HCT116 (cell line): ENCODE data around the gene NAALADL2. TPM values are rescaled to one million over a fixed set of nuclear protein-coding genes. Genes with fewer than 3 reads are reported as not detected.

Source experiments
- ATAC-seq: fragments of 200-7000 bp; cut with Tn5 transposase; 2 replicates; pipeline ENCODE4 v1.9.1; 2020; ENCODE audit warnings: mild to moderate bottlenecking, moderate library complexity
- BruUV-seq: library from RNA; stranded (reverse); fragments of 400-500 nt; replicated peaks from 2 replicates; lab custom pipeline; 2021; lab: Mats Ljungman, UMichigan
- CTCF ChIA-PET: fragments of 300-600 bp; sonication (Branson Sonifier 250); formaldehyde crosslinking; loops from one replicate; lab custom pipeline; 2021; ENCODE audit warnings: antibody characterized with exemption; lab: Charles Lee
- POLR2A ChIA-PET: fragments of 300-600, 350-600 bp; sonication (Branson Sonifier 250); formaldehyde crosslinking; loops from one replicate; lab custom pipeline; 2021; ENCODE audit warnings: antibody characterized with exemption; lab: Charles Lee
- RAD21 ChIA-PET, 2 experiments: fragments of 300-600 bp; sonication (Branson Sonifier 250); formaldehyde crosslinking; loops; one replicate each; lab custom pipeline; 2023; ENCODE audit warnings: low total read pairs in 2 of 2; ENCODE audit not compliant: uncharacterized antibody in 2 of 2, unreplicated experiment in 2 of 2, low non-redundant PET in 1 of 2; lab: Charles Lee
- DNase-seq: peaks from one replicate; pipeline ENCODE4 v3.0.0-alpha.2; 2010; ENCODE audit warnings: low read depth, low spot score
- H2AFZ ChIP-seq: fragments of 200-600 bp; shearing (Covaris generic), sonication (generic); 2 replicates; pipeline ENCODE4 v1.6.1; 2017; ENCODE audit warnings: low read depth, mixed run types, mixed read lengths, antibody characterized with exemption, low read length; ENCODE audit not compliant: poor library complexity, severe bottlenecking
- H3K27ac ChIP-seq: 2 replicates; pipeline ENCODE4 v1.5.1; 2012; ENCODE audit warnings: low read depth, low read length
- H3K27me3 ChIP-seq: fragments of 200-600 bp; sonication (generic); 2 replicates; pipeline ENCODE4 v1.6.1; 2016; ENCODE audit warnings: mixed run types, low read length, mixed read lengths; ENCODE audit not compliant: insufficient read depth
- H3K36me3 ChIP-seq, 2 experiments: fragments of 200-500 bp in 1 of 2; fragments of 200-600 bp in 1 of 2; sonication (Bioruptor generic) in 1 of 2; sonication (generic) in 1 of 2; 2 replicates each; pipeline versions ENCODE4 v1.5.1 to v1.6.1; 2014 to 2016; ENCODE audit warnings: low read length in 2 of 2, inconsistent platforms in 1 of 2, mixed read lengths in 1 of 2, mixed run types in 1 of 2; ENCODE audit not compliant: insufficient read depth in 2 of 2, control insufficient read depth in 1 of 2
- H3K4me1 ChIP-seq, 2 experiments: fragments of 200-600 bp in 1 of 2; sonication (generic) in 1 of 2; 2 replicates each; pipeline versions ENCODE4 v1.5.1 to v1.6.1; 2012 to 2017; ENCODE audit warnings: low read length in 2 of 2, inconsistent platforms in 1 of 2, mild to moderate bottlenecking in 1 of 2, mixed read lengths in 1 of 2, mixed run types in 1 of 2, moderate library complexity in 1 of 2; ENCODE audit not compliant: insufficient read depth in 2 of 2, control insufficient read depth in 1 of 2
- H3K4me2 ChIP-seq: fragments of 200-600 bp; sonication (generic); 2 replicates; pipeline ENCODE4 v1.6.1; 2017; ENCODE audit warnings: mixed run types, low read length, mixed read lengths
- H3K4me3 ChIP-seq, 2 experiments: fragments of 200-600 bp in 1 of 2; sonication (generic) in 1 of 2; replicated peaks in 1 of 2; 2 replicates each; pipeline ENCODE4 v1.5.1; 2011 to 2016; ENCODE audit warnings: low read length in 2 of 2, control low read depth in 1 of 2, low read depth in 1 of 2, mild to moderate bottlenecking in 1 of 2, mixed read lengths in 1 of 2, mixed run types in 1 of 2
- H3K79me2 ChIP-seq: fragments of 200-600 bp; sonication (generic); 2 replicates; pipeline ENCODE4 v1.6.1; 2017; ENCODE audit warnings: mild to moderate bottlenecking, mixed run types, low read length, moderate library complexity, mixed read lengths; ENCODE audit not compliant: insufficient read depth
- H3K9ac ChIP-seq: fragments of 200-600 bp; sonication (generic); 2 replicates; pipeline ENCODE4 v1.6.1; 2016; ENCODE audit warnings: low read length, mixed read lengths
- H3K9me2 ChIP-seq: fragments of 200-600 bp; sonication (generic), shearing (Covaris generic); 2 replicates; pipeline ENCODE4 v1.6.1; 2017; ENCODE audit warnings: mixed run types, mild to moderate bottlenecking, moderate library complexity; ENCODE audit not compliant: insufficient read depth
- H3K9me3 ChIP-seq, 2 experiments: fragments of 200-500 bp in 1 of 2; fragments of 200-600 bp in 1 of 2; sonication (Bioruptor generic) in 1 of 2; sonication (generic) in 1 of 2; 2 replicates each; pipeline ENCODE4 v1.6.1; 2014 to 2017; ENCODE audit warnings: low read length in 2 of 2, mixed read lengths in 2 of 2, inconsistent platforms in 1 of 2, low read depth in 1 of 2, mild to moderate bottlenecking in 1 of 2, mixed run types in 1 of 2, moderate library complexity in 1 of 2; ENCODE audit not compliant: control insufficient read depth in 1 of 2, insufficient read depth in 1 of 2
- H4K20me1 ChIP-seq: fragments of 200-600 bp; sonication (generic), shearing (Covaris generic); 2 replicates; pipeline ENCODE4 v1.6.1; 2017; ENCODE audit warnings: mixed run types, mild to moderate bottlenecking, moderate library complexity; ENCODE audit not compliant: insufficient read depth
- ATF3 ChIP-seq: IDR thresholded peaks from 2 replicates; pipeline ENCODE4 v1.6.1; 2012
- CBX3 ChIP-seq: IDR thresholded peaks from 2 replicates; pipeline ENCODE4 v1.6.1; 2012; ENCODE audit warnings: low read depth
- CEBPB ChIP-seq: IDR thresholded peaks from 2 replicates; pipeline ENCODE4 v1.6.1; 2012; ENCODE audit warnings: low read depth
- EGR1 ChIP-seq: IDR thresholded peaks from 2 replicates; pipeline ENCODE4 v1.6.1; 2012; ENCODE audit warnings: low read depth
- EZH2phosphoT487 ChIP-seq: fragments of 200-600 bp; IDR thresholded peaks from 2 replicates; pipeline ENCODE4 v1.6.1; 2018; ENCODE audit warnings: antibody characterized with exemption, borderline replicate concordance
- FOSL1 ChIP-seq: IDR thresholded peaks from 2 replicates; pipeline ENCODE4 v1.6.1; 2012; ENCODE audit warnings: low read depth
- POLR2A ChIP-seq: IDR thresholded peaks from 2 replicates; pipeline ENCODE4 v1.7.0; 2011; ENCODE audit warnings: borderline replicate concordance; ENCODE audit not compliant: insufficient read depth, insufficient read length; ENCODE audit errors: extremely low read depth
- SIN3A ChIP-seq: IDR thresholded peaks from 2 replicates; pipeline ENCODE4 v1.6.1; 2012; ENCODE audit warnings: low read depth
- SRF ChIP-seq: IDR thresholded peaks from 2 replicates; pipeline ENCODE4 v1.6.1; 2012; ENCODE audit warnings: low read depth
- YY1 ChIP-seq: IDR thresholded peaks from 2 replicates; pipeline ENCODE4 v1.6.1; 2011; ENCODE audit warnings: low read length, low read depth, moderate library complexity, mild to moderate bottlenecking; ENCODE audit not compliant: insufficient replicate concordance; ENCODE audit errors: extremely low read depth
- ZBTB33 ChIP-seq: IDR thresholded peaks from 2 replicates; pipeline ENCODE4 v1.6.1; 2011; ENCODE audit warnings: mild to moderate bottlenecking, low read length, moderate library complexity; ENCODE audit not compliant: insufficient replicate concordance; ENCODE audit errors: extremely low read depth
- intact Hi-C: fragments of 100-400 bp; cut with micrococcal nuclease; formaldehyde crosslinking; loops from 2 replicates; pipeline ENCODE4 v1.10.0; 2022
- total RNA-seq: library from RNA; stranded (reverse); gene quantifications from one replicate; pipeline ENCODE4 v1.2.1, GENCODE V29; 2021; ENCODE audit not compliant: unreplicated experiment
- TF ChIP-seq, protein P1 (sequence below): IDR thresholded peaks from 2 replicates; pipeline ENCODE4 v1.6.1; 2012; ENCODE audit warnings: low read depth
- TF ChIP-seq, protein P2 (sequence below), 3 experiments: fragments of 200-600 bp in 1 of 3; sonication (generic) in 1 of 3; IDR thresholded peaks in 2 of 3; conservative IDR thresholded peaks in 1 of 3; 2 replicates each; pipeline ENCODE4 v1.5.1; 2012 to 2017; ENCODE audit warnings: low read depth in 2 of 3, low read length in 2 of 3, antibody characterized with exemption in 1 of 3, borderline replicate concordance in 1 of 3, control low read depth in 1 of 3, mild to moderate bottlenecking in 1 of 3, mixed read lengths in 1 of 3, mixed run types in 1 of 3, moderate library complexity in 1 of 3; ENCODE audit not compliant: insufficient read depth in 1 of 3

NAALADL2 gene
- total RNA-seq, 1 experiment from 2014 or later: 2.9 TPM

DNA sequence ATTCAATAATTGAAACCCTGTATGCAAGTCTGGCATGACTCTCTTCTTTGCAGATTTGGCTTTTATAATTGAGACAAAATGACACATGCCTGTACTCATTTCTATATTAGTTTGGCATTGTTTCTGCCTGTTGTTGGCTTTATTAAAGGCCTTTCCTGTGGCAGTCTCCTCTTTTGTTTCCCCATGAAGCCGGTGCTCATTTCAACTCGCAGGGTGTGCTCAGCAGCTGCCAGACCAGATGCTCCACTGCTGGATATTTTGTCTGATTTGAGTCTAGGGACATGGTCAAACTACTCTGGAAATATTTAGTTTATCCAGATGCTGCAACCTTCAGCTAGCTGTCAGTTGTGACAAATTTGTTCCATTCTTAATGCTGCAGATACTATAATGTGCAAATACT, 445.3 kb downstream of the NAALADL2 start:
- Histone ChIP-seq H3K27me3 (no peaks in the 10 kb centered on the region), H4K20me1 (no peaks in the 10 kb centered on the region), H3K4me2 (no peak overlapping the region), H3K4me1 (no peaks in the 10 kb centered on the region), H3K9me3 (no peaks in the 10 kb centered on the region), H2AFZ (no peak overlapping the region), H3K36me3 (no peaks in the 10 kb centered on the region), H3K27ac (no peak overlapping the region), H3K79me2 (no peaks in the 10 kb centered on the region), H3K9me2 (no peaks in the 10 kb centered on the region), H3K9ac (no peak overlapping the region), H3K4me3 (no peak overlapping the region)
- TF ChIP-seq, protein P1, sequence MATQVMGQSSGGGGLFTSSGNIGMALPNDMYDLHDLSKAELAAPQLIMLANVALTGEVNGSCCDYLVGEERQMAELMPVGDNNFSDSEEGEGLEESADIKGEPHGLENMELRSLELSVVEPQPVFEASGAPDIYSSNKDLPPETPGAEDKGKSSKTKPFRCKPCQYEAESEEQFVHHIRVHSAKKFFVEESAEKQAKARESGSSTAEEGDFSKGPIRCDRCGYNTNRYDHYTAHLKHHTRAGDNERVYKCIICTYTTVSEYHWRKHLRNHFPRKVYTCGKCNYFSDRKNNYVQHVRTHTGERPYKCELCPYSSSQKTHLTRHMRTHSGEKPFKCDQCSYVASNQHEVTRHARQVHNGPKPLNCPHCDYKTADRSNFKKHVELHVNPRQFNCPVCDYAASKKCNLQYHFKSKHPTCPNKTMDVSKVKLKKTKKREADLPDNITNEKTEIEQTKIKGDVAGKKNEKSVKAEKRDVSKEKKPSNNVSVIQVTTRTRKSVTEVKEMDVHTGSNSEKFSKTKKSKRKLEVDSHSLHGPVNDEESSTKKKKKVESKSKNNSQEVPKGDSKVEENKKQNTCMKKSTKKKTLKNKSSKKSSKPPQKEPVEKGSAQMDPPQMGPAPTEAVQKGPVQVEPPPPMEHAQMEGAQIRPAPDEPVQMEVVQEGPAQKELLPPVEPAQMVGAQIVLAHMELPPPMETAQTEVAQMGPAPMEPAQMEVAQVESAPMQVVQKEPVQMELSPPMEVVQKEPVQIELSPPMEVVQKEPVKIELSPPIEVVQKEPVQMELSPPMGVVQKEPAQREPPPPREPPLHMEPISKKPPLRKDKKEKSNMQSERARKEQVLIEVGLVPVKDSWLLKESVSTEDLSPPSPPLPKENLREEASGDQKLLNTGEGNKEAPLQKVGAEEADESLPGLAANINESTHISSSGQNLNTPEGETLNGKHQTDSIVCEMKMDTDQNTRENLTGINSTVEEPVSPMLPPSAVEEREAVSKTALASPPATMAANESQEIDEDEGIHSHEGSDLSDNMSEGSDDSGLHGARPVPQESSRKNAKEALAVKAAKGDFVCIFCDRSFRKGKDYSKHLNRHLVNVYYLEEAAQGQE: no peak
- TF ChIP-seq ATF3: no peak
- no peak for TF ChIP-seq POLR2A
- TF ChIP-seq CBX3: no peak
- TF ChIP-seq, protein P2, sequence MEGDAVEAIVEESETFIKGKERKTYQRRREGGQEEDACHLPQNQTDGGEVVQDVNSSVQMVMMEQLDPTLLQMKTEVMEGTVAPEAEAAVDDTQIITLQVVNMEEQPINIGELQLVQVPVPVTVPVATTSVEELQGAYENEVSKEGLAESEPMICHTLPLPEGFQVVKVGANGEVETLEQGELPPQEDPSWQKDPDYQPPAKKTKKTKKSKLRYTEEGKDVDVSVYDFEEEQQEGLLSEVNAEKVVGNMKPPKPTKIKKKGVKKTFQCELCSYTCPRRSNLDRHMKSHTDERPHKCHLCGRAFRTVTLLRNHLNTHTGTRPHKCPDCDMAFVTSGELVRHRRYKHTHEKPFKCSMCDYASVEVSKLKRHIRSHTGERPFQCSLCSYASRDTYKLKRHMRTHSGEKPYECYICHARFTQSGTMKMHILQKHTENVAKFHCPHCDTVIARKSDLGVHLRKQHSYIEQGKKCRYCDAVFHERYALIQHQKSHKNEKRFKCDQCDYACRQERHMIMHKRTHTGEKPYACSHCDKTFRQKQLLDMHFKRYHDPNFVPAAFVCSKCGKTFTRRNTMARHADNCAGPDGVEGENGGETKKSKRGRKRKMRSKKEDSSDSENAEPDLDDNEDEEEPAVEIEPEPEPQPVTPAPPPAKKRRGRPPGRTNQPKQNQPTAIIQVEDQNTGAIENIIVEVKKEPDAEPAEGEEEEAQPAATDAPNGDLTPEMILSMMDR (IDR thresholded peaks at IDR 0.05 in 2 of 3, conservative IDR thresholded peaks at IDR 0.05 in 1 of 3; ENCODE audit: borderline replicate concordance in 1 of 3, insufficient read depth in 1 of 3, low read depth in 2 of 3, low read length in 2 of 3): no peak
- no peak for TF ChIP-seq ZBTB33
- TF ChIP-seq EGR1: no peak
- TF ChIP-seq CEBPB: no peak
- no peak for TF ChIP-seq YY1
- TF ChIP-seq SIN3A: no peak
- TF ChIP-seq FOSL1: no peak
- TF ChIP-seq EZH2phosphoT487: no peak
- no peak for TF ChIP-seq SRF
- ChIA-PET CTCF (no interaction called here), POLR2A (no interaction called here), RAD21 (no interaction called here)
- intact Hi-C loops: no loop called here
- no TSS peak for BruUV-seq
- ATAC-seq: no peak
- DNase-seq: no peak
